Mesendoderm (in vitro differentiated cells): ENCODE measurements around the gene RIOK3.

Source experiments
- DNase-seq: peaks from one replicate; pipeline ENCODE4 v3.0.0; 2013
- H2AK5ac ChIP-seq: 2 replicates; pipeline ENCODE4 v1.6.1; 2013; ENCODE audit warnings: low read length, inconsistent platforms
- H2BK120ac ChIP-seq: 2 replicates; pipeline ENCODE4 v1.6.1; 2013; ENCODE audit warnings: low read depth, mild to moderate bottlenecking, low read length, moderate library complexity, mixed read lengths
- H2BK15ac ChIP-seq: replicated peaks from 2 replicates; pipeline ENCODE4 v1.6.1; 2013; ENCODE audit warnings: low read depth, mild to moderate bottlenecking, moderate library complexity
- H2BK5ac ChIP-seq: 2 replicates; pipeline ENCODE4 v1.6.1; 2013; ENCODE audit warnings: low read length, inconsistent platforms
- H3K18ac ChIP-seq: 2 replicates; pipeline ENCODE4 v1.6.1; 2013; ENCODE audit warnings: mild to moderate bottlenecking, low read length, mixed read lengths
- H3K23ac ChIP-seq: one replicate; pipeline ENCODE4 v1.6.1; 2013; ENCODE audit warnings: low read length
- H3K27ac ChIP-seq: 2 replicates; pipeline ENCODE4 v1.5.1; 2013; ENCODE audit warnings: low read depth, mild to moderate bottlenecking, inconsistent platforms, low read length, moderate library complexity
- H3K27me3 ChIP-seq: 2 replicates; pipeline ENCODE4 v1.6.1; 2013; ENCODE audit warnings: low read length, control low read depth, mild to moderate bottlenecking, inconsistent platforms; ENCODE audit not compliant: insufficient read depth, poor library complexity
- H3K36me3 ChIP-seq: 2 replicates; pipeline ENCODE4 v1.6.1; 2013; ENCODE audit warnings: low read length, inconsistent platforms; ENCODE audit not compliant: control insufficient read depth, insufficient read depth
- H3K4ac ChIP-seq: one replicate; pipeline ENCODE4 v1.6.1; 2013; ENCODE audit warnings: low read depth, mild to moderate bottlenecking, low read length, moderate library complexity
- H3K4me1 ChIP-seq: 2 replicates; pipeline ENCODE4 v1.6.1; 2013; ENCODE audit warnings: low read depth, low read length, inconsistent platforms; ENCODE audit not compliant: control insufficient read depth
- H3K4me2 ChIP-seq: 2 replicates; pipeline ENCODE4 v1.6.1; 2013; ENCODE audit warnings: low read length
- H3K4me3 ChIP-seq: 2 replicates; pipeline ENCODE4 v1.5.1; 2013; ENCODE audit warnings: mild to moderate bottlenecking, low read length
- H3K56ac ChIP-seq: one replicate; pipeline ENCODE4 v1.6.1; 2013; ENCODE audit warnings: low read length
- H3K79me1 ChIP-seq: 2 replicates; pipeline ENCODE4 v1.6.1; 2013; ENCODE audit warnings: low read length, inconsistent platforms
- H3K79me2 ChIP-seq: 2 replicates; pipeline ENCODE4 v1.6.1; 2013; ENCODE audit warnings: mild to moderate bottlenecking, low read length; ENCODE audit not compliant: control insufficient read depth, insufficient read depth
- H3K9ac ChIP-seq: 2 replicates; pipeline ENCODE4 v1.6.1; 2013; ENCODE audit warnings: low read length, inconsistent platforms
- H4K5ac ChIP-seq: one replicate; pipeline ENCODE4 v1.6.1; 2013; ENCODE audit warnings: low read length
- H4K8ac ChIP-seq: one replicate; pipeline ENCODE4 v1.6.1; 2013; ENCODE audit warnings: low read depth, mild to moderate bottlenecking, control low read depth, low read length, moderate library complexity
- WGBS: extraction: QIAGEN DNeasy Blood & Tissue Kit; methylation state at CpG from one replicate; pipeline ENCODE4 v1.1.7; 2013; ENCODE audit warnings: low lambda C conversion rate, missing lambda C conversion rate; ENCODE audit not compliant: insufficient coverage; ENCODE audit errors: extremely low coverage; 5-methylcytosine and 5-hydroxymethylcytosine counted together

RIOK3 gene

GRCh38 chr18:23440131-23440530, 13.0 kb upstream of the RIOK3 start:
- Histone ChIP-seq H3K79me1 (no peaks in the 10 kb centered on the region), H3K9ac (no peak overlapping the region), H3K36me3 (no peaks in the 10 kb centered on the region), H3K79me2 (no peaks in the 10 kb centered on the region), H3K4ac (no peak overlapping the region), H3K23ac (no peak overlapping the region), H4K5ac (no peak overlapping the region), H4K8ac (no peak overlapping the region), H3K27me3 (no peaks in the 10 kb centered on the region), H3K4me3 (no peak overlapping the region), H3K4me1 (peaks cover 2% of the 10 kb centered on the region), H2BK5ac (no peak overlapping the region), H2BK15ac (no peak overlapping the region), H2AK5ac (no peak overlapping the region), H3K27ac (no peak overlapping the region), H2BK120ac (no peak overlapping the region), H3K18ac (no peak overlapping the region), H3K56ac (no peak overlapping the region), H3K4me2 (no peak overlapping the region)
- 100% methylated on average over 2 of the region's 4 CpGs for WGBS
- DNase-seq: no peak

DNA sequence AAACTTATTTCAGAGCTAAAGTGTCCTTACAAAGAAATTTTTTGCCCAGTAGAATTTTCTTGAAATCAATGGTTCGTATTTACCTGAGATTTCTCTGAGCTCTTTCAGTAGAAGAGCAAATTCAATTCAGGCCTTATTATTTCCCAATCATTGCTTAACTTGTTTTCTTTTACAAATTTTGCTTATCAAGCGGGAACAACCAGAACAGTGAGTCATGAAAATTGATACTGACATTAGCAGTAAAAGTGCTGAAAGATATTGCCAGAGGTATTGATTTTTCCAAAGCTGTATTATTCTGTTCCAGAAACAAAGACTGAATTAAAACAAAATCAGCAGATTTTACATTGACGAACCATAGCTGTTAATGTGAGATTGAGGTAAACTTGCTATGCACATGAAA, 10.1 kb upstream of the RIOK3 start:
- H3K4ac ChIP-seq: no peak overlapping the region
- no peak overlapping the region for H3K4me3 ChIP-seq
- H3K79me1 ChIP-seq: no peaks in the 10 kb centered on the region
- no peak overlapping the region for H3K23ac ChIP-seq
- H3K27me3 ChIP-seq: no peaks in the 10 kb centered on the region
- H2AK5ac ChIP-seq: no peak overlapping the region
- no peak overlapping the region for H2BK120ac ChIP-seq
- no peak overlapping the region for H3K56ac ChIP-seq
- no CpG with 5 or more reads among the region's 3 CpGs for WGBS
- no peak overlapping the region for H3K18ac ChIP-seq
- H3K79me2 ChIP-seq: no peaks in the 10 kb centered on the region
- H2BK15ac ChIP-seq: no peak overlapping the region
- no peak overlapping the region for H3K4me2 ChIP-seq
- H4K5ac ChIP-seq: no peak overlapping the region
- no peaks in the 10 kb centered on the region for H3K36me3 ChIP-seq
- no peak overlapping the region for H4K8ac ChIP-seq
- no peak overlapping the region for H2BK5ac ChIP-seq
- H3K27ac ChIP-seq: no peak overlapping the region
- no peaks in the 10 kb centered on the region for H3K4me1 ChIP-seq
- no peak overlapping the region for H3K9ac ChIP-seq
- DNase-seq: no peak

DNA sequence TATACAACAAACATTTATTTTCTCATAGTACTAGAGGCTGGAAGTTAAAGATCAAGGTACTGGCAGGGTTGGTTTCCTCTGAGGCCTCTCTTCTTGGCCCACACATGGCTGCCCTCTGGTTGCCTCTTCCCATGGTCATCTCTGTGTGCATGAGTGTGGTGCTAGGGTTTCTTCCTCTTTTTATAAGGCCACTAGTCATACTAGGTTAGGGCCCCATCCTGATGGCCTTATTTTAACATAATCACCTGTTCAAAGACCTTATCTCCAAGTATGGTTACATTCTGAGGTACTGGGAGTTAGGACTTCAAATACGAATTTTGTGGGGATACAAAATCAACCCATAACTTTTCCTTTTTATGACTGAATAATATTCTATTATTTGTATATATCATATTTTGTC, 4.8 kb upstream of the RIOK3 start:
- H3K4ac ChIP-seq: no peak overlapping the region
- no CpG with 5 or more reads among the region's 1 CpG for WGBS

DNA sequence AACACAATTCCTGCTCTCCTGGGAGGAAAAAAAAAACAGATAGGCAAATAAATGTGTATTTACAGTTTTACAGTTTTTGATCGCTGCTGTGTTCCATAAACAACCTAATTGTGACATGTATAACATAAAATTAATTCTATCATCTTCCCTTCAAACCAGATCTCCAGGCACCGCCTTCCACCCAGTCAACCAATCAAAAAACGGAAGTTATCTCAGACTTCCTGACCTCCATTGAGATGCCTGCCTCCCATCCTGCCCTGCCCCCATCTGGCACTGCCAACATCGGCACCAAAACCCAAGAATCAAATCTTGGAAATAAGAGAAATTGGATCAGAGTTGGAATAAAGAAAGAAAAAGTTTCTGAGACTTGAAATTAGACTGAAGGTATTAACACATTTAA, 3.1 kb upstream of the RIOK3 start:
- no peak overlapping the region for H3K23ac ChIP-seq
- no peaks in the 10 kb centered on the region for H3K4me1 ChIP-seq
- no peak overlapping the region for H2BK5ac ChIP-seq
- H2BK15ac ChIP-seq: no peak overlapping the region
- H3K18ac ChIP-seq: no peak overlapping the region
- no peak overlapping the region for H2BK120ac ChIP-seq
- H3K9ac ChIP-seq: no peak overlapping the region
- H4K8ac ChIP-seq: no peak overlapping the region
- no peak overlapping the region for H3K4ac ChIP-seq
- WGBS: 100% methylated on average over 1 of the region's 4 CpGs
- H3K79me2 ChIP-seq: peaks cover 12% of the 10 kb centered on the region
- peaks cover 9% of the 10 kb centered on the region for H3K79me1 ChIP-seq
- no peak overlapping the region for H4K5ac ChIP-seq
- H3K27ac ChIP-seq: no peak overlapping the region
- no peak overlapping the region for H3K4me3 ChIP-seq
- DNase-seq: peak; percentile 18
- H3K4me2 ChIP-seq: no peak overlapping the region
- no peaks in the 10 kb centered on the region for H3K36me3 ChIP-seq
- no peak overlapping the region for H3K56ac ChIP-seq
- H2AK5ac ChIP-seq: no peak overlapping the region
- H3K27me3 ChIP-seq: no peaks in the 10 kb centered on the region

More for the DNA sequence above, 4.8 kb upstream of the RIOK3 start:
- no peaks in the 10 kb centered on the region for H3K36me3 ChIP-seq
- no peak overlapping the region for H3K4me2 ChIP-seq
- no peaks in the 10 kb centered on the region for H3K27me3 ChIP-seq
- H3K4me3 ChIP-seq: no peak overlapping the region
- H4K8ac ChIP-seq: no peak overlapping the region
- no peak overlapping the region for H2BK120ac ChIP-seq
- no peak overlapping the region for H3K56ac ChIP-seq
- no peak overlapping the region for H2BK5ac ChIP-seq
- H3K79me2 ChIP-seq: peaks cover 1% of the 10 kb centered on the region
- H3K79me1 ChIP-seq: peaks cover 1% of the 10 kb centered on the region
- H3K9ac ChIP-seq: no peak overlapping the region
- no peak overlapping the region for H4K5ac ChIP-seq
- DNase-seq: no peak
- H2BK15ac ChIP-seq: no peak overlapping the region
- H2AK5ac ChIP-seq: no peak overlapping the region
- H3K4me1 ChIP-seq: no peaks in the 10 kb centered on the region
- no peak overlapping the region for H3K18ac ChIP-seq
- no peak overlapping the region for H3K23ac ChIP-seq
- H3K27ac ChIP-seq: no peak overlapping the region

DNA sequence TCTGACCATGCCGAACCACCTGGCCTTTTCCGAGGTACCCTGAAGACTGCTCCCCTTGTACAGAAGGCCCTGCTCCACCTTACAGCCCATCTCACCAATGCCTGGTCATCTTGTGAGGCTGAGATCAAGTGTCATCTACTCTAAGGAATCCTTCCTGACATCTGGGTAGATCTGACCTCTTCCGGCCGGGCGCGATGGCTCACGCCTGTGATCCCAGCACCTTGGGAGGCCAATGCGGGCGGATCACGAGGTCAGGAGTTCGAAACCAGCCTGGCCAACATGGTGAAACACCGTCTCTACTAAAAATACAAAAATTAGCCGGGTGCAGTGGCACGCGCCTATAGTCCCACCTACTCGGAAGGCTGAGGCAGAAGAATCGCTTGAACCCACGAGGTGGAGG, 2.1 kb upstream of the RIOK3 start:
- Histone ChIP-seq H3K4ac (no peak overlapping the region), H4K5ac (no peak overlapping the region), H3K56ac (no peak overlapping the region), H3K4me2 (no peak overlapping the region), H2BK120ac (no peak overlapping the region), H3K9ac (no peak overlapping the region), H3K79me2 (peaks cover 14% of the 10 kb centered on the region), H3K18ac (no peak overlapping the region), H3K23ac (no peak overlapping the region), H2BK15ac (no peak overlapping the region), H3K4me3 (no peak overlapping the region), H3K27me3 (no peaks in the 10 kb centered on the region), H3K27ac (no peak overlapping the region), H3K79me1 (peaks cover 9% of the 10 kb centered on the region), H3K4me1 (no peaks in the 10 kb centered on the region), H3K36me3 (no peaks in the 10 kb centered on the region), H2AK5ac (no peak overlapping the region), H2BK5ac (no peak overlapping the region), H4K8ac (no peak overlapping the region)
- no peak for DNase-seq
- WGBS: no CpG with 5 or more reads among the region's 18 CpGs

GRCh38 chr18:23451491-23451890, 1.6 kb upstream of the RIOK3 start:
- Histone ChIP-seq H4K8ac (no peak overlapping the region), H3K9ac (no peak overlapping the region), H3K36me3 (no peaks in the 10 kb centered on the region), H3K18ac (no peak overlapping the region), H3K27me3 (no peaks in the 10 kb centered on the region), H2BK5ac (no peak overlapping the region), H3K4me2 (no peak overlapping the region), H3K4ac (no peak overlapping the region), H3K79me2 (peaks cover 14% of the 10 kb centered on the region), H2BK120ac (no peak overlapping the region), H3K27ac (no peak overlapping the region), H4K5ac (no peak overlapping the region), H2AK5ac (no peak overlapping the region), H3K79me1 (peaks cover 9% of the 10 kb centered on the region), H2BK15ac (no peak overlapping the region), H3K4me3 (no peak overlapping the region), H3K23ac (no peak overlapping the region), H3K56ac (no peak overlapping the region), H3K4me1 (no peaks in the 10 kb centered on the region)
- WGBS: no CpG with 5 or more reads among the region's 6 CpGs
- no peak for DNase-seq
